Measurements from ENCODE around the gene OLA1. TPM values are rescaled to one million over a fixed set of nuclear protein-coding genes. Genes with fewer than 3 reads are reported as not detected.

Gene OLA1
- total RNA-seq, 1 donor from 2014 or later: 132 TPM

DNA sequence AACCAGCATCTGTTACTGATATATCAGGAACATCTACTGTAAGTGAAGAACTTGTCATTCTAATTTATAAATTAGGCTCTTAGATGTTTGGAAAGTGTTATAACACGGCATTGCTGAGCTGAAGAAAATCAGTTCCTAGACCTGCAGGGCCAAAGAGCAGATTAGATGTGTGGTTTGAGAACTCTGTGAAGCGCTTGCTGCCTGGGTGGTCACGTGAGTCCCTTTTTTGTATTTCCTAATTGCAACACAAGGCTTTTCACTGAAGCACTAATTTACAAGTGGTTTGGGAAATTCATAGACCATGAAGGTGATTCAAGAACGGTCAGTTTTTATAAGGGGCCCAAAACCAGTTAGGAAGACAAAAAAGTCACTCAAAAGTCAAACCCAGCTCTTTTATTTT, 176.3 kb downstream of the OLA1 start:
- H3K27me3 ChIP-seq (ENCODE audit: control insufficient read depth, insufficient read depth, low read length): no peaks in the 10 kb centered on the region
- DNase-seq (ENCODE audit: low read depth): no peak
- TF ChIP-seq, protein P1, sequence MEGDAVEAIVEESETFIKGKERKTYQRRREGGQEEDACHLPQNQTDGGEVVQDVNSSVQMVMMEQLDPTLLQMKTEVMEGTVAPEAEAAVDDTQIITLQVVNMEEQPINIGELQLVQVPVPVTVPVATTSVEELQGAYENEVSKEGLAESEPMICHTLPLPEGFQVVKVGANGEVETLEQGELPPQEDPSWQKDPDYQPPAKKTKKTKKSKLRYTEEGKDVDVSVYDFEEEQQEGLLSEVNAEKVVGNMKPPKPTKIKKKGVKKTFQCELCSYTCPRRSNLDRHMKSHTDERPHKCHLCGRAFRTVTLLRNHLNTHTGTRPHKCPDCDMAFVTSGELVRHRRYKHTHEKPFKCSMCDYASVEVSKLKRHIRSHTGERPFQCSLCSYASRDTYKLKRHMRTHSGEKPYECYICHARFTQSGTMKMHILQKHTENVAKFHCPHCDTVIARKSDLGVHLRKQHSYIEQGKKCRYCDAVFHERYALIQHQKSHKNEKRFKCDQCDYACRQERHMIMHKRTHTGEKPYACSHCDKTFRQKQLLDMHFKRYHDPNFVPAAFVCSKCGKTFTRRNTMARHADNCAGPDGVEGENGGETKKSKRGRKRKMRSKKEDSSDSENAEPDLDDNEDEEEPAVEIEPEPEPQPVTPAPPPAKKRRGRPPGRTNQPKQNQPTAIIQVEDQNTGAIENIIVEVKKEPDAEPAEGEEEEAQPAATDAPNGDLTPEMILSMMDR (IDR thresholded peaks at IDR 0.05; ENCODE audit: insufficient read depth, low read length, severe bottlenecking): no peak
- H3K4me3 ChIP-seq (ENCODE audit: low read depth, low read length): no peak overlapping the region
- no peak for FAIRE-seq
- H3K36me3 ChIP-seq (ENCODE audit: control insufficient read depth, insufficient read depth, low read length): peaks cover 5% of the 10 kb centered on the region

DNA sequence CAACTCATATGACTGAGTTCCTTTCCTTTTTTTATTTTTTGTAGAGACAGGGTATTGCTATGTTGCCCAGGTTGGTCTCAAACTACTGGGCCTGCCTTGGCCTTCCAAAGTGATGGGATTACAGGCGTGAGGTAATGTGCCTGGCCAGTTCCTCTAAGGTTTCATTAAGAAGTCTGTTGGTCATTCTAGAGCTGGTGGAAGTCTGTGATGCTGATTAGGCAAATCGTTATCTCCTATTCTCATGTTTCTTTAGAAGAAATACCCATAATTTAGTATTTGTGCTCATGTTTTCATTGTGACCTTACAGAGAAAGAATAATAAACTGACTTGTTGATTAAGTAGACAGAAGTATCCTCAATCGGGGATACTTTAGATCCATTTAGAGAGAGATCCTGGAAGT, 177.0 kb downstream of the OLA1 start:
- no peak overlapping the region for H3K4me3 ChIP-seq (ENCODE audit: low read depth, low read length)
- FAIRE-seq (no peak), DNase-seq (ENCODE audit: low read depth) (no peak)
- H3K27me3 ChIP-seq (ENCODE audit: control insufficient read depth, insufficient read depth, low read length): no peaks in the 10 kb centered on the region
- TF ChIP-seq, protein P1 (IDR thresholded peaks at IDR 0.05; ENCODE audit: insufficient read depth, low read length, severe bottlenecking): no peak
- peaks cover 5% of the 10 kb centered on the region for H3K36me3 ChIP-seq (ENCODE audit: control insufficient read depth, insufficient read depth, low read length)

DNA sequence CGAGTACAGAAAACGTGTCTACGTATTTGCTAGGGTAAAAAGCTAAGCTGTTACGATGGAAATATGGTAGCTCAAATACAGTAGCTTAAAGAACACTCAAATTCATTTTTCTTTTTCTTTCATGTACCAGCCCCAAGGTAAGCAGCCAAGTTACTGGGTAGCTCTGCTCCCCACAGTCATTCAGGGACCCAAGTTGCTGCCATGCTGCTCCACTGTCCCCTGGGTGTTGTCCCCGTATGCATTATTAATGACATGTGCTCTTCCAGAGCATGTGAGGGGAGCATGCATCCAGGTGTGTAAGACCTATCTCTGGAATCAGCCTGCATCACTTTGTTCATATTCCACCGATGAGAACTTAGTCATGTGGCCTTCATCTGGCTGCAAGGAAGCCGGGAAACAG, 178.1 kb downstream of the OLA1 start:
- FAIRE-seq (peak; percentile 52), DNase-seq (ENCODE audit: low read depth) (no peak)
- Histone ChIP-seq H3K4me3 (ENCODE audit: low read depth, low read length) (no peak overlapping the region), H3K36me3 (ENCODE audit: control insufficient read depth, insufficient read depth, low read length) (peaks cover 5% of the 10 kb centered on the region), H3K27me3 (ENCODE audit: control insufficient read depth, insufficient read depth, low read length) (no peaks in the 10 kb centered on the region)
- TF ChIP-seq, protein P1 (IDR thresholded peaks at IDR 0.05; ENCODE audit: insufficient read depth, low read length, severe bottlenecking): no peak

DNA sequence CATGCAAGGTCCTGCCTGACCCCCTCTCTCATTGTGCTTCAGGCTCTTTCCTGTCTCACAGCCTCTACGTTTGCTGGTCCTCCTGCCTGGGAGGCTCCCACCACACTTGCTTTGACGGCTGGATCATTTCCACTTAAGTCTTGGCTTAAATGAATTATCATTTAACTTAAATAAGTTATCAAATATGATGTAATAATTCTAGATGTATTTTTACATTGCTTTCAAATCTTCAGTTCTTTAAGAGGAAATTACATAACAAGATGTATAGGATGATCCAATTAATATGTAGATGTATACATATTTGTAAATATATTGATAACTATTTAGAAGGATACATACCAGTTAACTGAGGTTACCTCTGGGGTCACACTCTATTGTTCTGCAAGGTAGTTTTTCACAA, 180.5 kb downstream of the OLA1 start:
- Histone ChIP-seq H3K27me3 (ENCODE audit: control insufficient read depth, insufficient read depth, low read length) (no peaks in the 10 kb centered on the region), H3K36me3 (ENCODE audit: control insufficient read depth, insufficient read depth, low read length) (no peaks in the 10 kb centered on the region), H3K4me3 (ENCODE audit: low read depth, low read length) (no peak overlapping the region)
- TF ChIP-seq, protein P1 (IDR thresholded peaks at IDR 0.05; ENCODE audit: insufficient read depth, low read length, severe bottlenecking): no peak
- DNase-seq (ENCODE audit: low read depth) (no peak), FAIRE-seq (no peak)

DNA sequence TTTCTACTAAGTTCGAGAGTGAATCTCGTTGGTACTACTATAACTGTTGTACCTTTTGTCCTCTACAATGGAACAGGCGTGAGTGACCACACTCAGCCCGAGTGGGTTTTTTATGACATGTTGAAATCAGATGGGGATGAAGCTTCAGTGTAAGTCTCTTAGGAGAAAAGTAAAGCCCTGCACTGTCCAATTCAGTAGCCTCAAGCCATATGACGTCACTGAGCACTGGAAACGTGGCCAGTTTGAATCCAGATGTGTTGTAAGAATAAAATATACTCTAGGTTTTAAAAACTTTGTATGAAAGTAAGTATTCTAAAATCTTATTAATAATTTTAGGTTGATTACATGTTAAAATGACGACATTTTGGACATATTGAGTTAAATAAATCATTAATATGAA, 181.5 kb downstream of the OLA1 start:
- H3K4me3 ChIP-seq (ENCODE audit: low read depth, low read length): no peak overlapping the region
- TF ChIP-seq, protein P1 (IDR thresholded peaks at IDR 0.05; ENCODE audit: insufficient read depth, low read length, severe bottlenecking): no peak
- DNase-seq (ENCODE audit: low read depth) (no peak), FAIRE-seq (no peak)
- H3K27me3 ChIP-seq (ENCODE audit: control insufficient read depth, insufficient read depth, low read length): no peaks in the 10 kb centered on the region
- no peaks in the 10 kb centered on the region for H3K36me3 ChIP-seq (ENCODE audit: control insufficient read depth, insufficient read depth, low read length)

DNA sequence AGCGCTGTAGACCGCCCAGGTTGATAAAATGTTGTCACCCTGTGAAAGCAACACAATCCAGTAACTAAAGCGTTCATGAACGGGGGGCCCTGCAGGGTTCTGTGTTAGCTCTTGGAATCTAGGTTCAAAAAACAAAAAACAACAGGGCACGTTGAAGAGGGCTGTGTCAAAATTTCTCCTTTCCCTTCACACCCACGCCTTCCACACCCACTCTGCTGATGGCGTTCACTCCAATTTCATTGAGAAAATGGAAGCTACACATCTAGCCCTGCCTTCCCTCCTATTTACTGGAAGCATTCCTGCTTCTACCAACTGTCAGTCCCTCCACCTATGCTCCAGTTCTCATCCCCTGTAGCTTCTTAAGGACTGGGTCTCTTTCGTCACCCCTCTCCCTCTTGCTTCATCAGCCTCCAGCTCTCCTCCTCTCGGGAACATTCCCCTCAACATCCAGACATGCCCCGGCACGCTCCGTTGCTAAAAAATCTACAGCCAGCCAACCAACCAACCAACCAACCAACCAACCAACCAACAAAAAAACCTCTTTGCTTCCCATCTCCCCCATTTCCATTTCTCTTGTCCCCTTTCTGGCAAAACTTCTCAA, 184.7 kb downstream of the OLA1 start:
- Histone ChIP-seq H3K4me3 (ENCODE audit: low read depth, low read length) (no peak overlapping the region), H3K36me3 (ENCODE audit: control insufficient read depth, insufficient read depth, low read length) (no peaks in the 10 kb centered on the region), H3K27me3 (ENCODE audit: control insufficient read depth, insufficient read depth, low read length) (no peaks in the 10 kb centered on the region)
- DNase-seq (ENCODE audit: low read depth): peak; percentile 86
- TF ChIP-seq, protein P1 (IDR thresholded peaks at IDR 0.05; ENCODE audit: insufficient read depth, low read length, severe bottlenecking): no peak
- FAIRE-seq: no peak

Measured in bronchial epithelial cell (primary cell).